Naive thymus-derived CD8-positive, alpha-beta T cell (primary cell): ENCODE data around the gene TAF8. TPM values are rescaled to one million over a fixed set of nuclear protein-coding genes. Genes with fewer than 3 reads are reported as not detected.

Source experiments
- ATAC-seq, 2 donors: fragments of 150-1000 bp; cut with Tn5 transposase in 1 of 2; sonication (Bioruptor Pico), chemical (Tn5 transposase) in 1 of 2; 1 replicate in 1 of 2; 2 replicates in 1 of 2; pipeline ENCODE4 v1.10.0; 2021; ENCODE audit warnings: mild to moderate bottlenecking in 2 of 2, moderate library complexity in 2 of 2
- POLR2A ChIA-PET: fragments of 350-600 bp; sonication (Branson Sonifier 250); formaldehyde crosslinking; loops from one replicate; lab custom pipeline; 2021; ENCODE audit warnings: antibody characterized with exemption; lab: Charles Lee
- DNase-seq, 10 donors: peaks; one replicate each; pipeline versions ENCODE4 v3.0.0 to v3.0.0-alpha.2; 2020 to 2022
- H3K27ac Mint-ChIP-seq, 10 donors: one replicate each; pipeline ENCODE4 v1.8.0; 2020 to 2022; ENCODE audit warnings: mild to moderate bottlenecking in 10 of 10, mixed read lengths in 10 of 10, moderate library complexity in 4 of 10, inconsistent platforms in 1 of 10
- H3K27me3 Mint-ChIP-seq, 5 donors: one replicate each; pipeline ENCODE4 v1.8.0; 2021 to 2022; ENCODE audit warnings: mixed read lengths in 5 of 5
- H3K36me3 Mint-ChIP-seq, 3 donors: one replicate each; pipeline ENCODE4 v1.8.0; 2020 to 2022; ENCODE audit warnings: mixed read lengths in 3 of 3, mild to moderate bottlenecking in 2 of 3, inconsistent platforms in 1 of 3
- H3K4me1 Mint-ChIP-seq, 4 donors: one replicate each; pipeline ENCODE4 v1.8.0; 2021 to 2022; ENCODE audit warnings: mixed read lengths in 4 of 4
- H3K4me3 Mint-ChIP-seq, 10 donors: one replicate each; pipeline ENCODE4 v1.8.0; 2020 to 2022; ENCODE audit warnings: mild to moderate bottlenecking in 10 of 10, mixed read lengths in 10 of 10, moderate library complexity in 6 of 10, inconsistent platforms in 1 of 10
- H3K9me3 Mint-ChIP-seq, 9 donors: one replicate each; pipeline ENCODE4 v1.8.0; 2020 to 2022; ENCODE audit warnings: mixed read lengths in 9 of 9, mild to moderate bottlenecking in 3 of 9, inconsistent platforms in 1 of 9, moderate library complexity in 1 of 9
- polyA plus RNA-seq, 3 donors: library from polyadenylated mRNA; unstranded; fragments of 300-500 nt; fragmentation: Illumina TruSeq; gene quantifications; one replicate each; pipeline ENCODE4 v1.2.3, GENCODE V29; 2021
- total RNA-seq, 8 experiments: library from RNA in 2 of 8; stranded (reverse) in 2 of 8; gene quantifications; one replicate each; pipeline ENCODE4 v1.2.3 and lab custom pipeline; 2021 to 2026

The TAF8 gene
- total and polyA plus RNA-seq, 5 experiments from 2014 or later, result 24.4 to 73.8 (median 36.8) TPM

DNA sequence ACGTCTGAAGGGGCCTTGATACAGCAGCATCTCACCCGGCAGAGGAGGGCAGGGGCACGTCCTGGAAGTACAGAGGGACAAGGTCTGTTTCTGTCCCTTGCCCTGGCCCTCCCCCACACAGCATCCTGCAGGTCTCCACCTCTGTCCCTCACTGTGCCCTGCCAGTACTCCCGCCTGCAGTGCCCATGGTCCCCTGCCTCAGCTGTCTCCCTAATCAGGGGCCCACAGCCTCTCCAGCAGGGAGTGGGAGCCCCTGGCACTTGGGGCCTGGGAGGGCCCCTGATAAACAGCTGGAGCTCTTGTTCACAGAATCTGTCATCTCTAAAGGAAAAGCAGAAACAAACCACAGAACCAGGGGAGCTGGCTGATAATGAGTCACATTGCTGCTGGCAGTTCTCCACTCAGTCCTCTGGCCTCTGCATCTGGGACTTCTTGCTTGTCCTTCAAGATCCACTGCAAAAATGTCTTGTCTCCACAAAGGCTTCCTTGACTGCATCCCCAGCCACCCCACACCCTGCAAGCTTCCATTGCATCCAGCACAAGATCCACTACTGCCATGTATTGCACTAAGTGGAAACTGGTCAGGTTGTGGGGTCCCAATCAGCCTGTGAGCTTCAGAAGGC lies 33.2 kb upstream of the TAF8 start:
- Mint-ChIP-seq H3K36me3 (peaks cover 0 to 76% (median 22%) of the 10 kb centered on the region in 3 donors), H3K4me3 (peak overlapping the region in 9 of 10 donors; percentile 36 to 81 (median 50)), H3K27ac (peak overlapping the region; percentile 81 to 99 (median 86)), H3K9me3 (no peaks in the 10 kb centered on the region), H3K27me3 (no peaks in the 10 kb centered on the region), H3K4me1 (peaks cover 34 to 80% (median 66%) of the 10 kb centered on the region in 4 donors)
- POLR2A ChIA-PET, result interaction anchor here (0.9 to 1.6 kb wide), 4 partner anchors 9 to 24 kb away, joined by 3 to 7 read pairs (median 3); no protein-coding TSS in a partner anchor
- ATAC-seq (peak; percentile 21 to 41), DNase-seq (no peak)

GRCh38 chr6:42020967-42021366 lies 29.4 kb upstream of the TAF8 start:
- peak overlapping the region; percentile 91 to 99 (median 98) for H3K27ac Mint-ChIP-seq
- peaks cover 40 to 95% (median 79%) of the 10 kb centered on the region in 4 donors for H3K4me1 Mint-ChIP-seq
- no peak for DNase-seq
- peaks cover 0 to 78% (median 10%) of the 10 kb centered on the region in 3 donors for H3K36me3 Mint-ChIP-seq
- POLR2A ChIA-PET, result interaction anchor here (0.9 to 3.2 kb wide), 5 partner anchors 9 to 27 kb away, joined by 3 to 42 read pairs (median 3); partner anchors contain the start of gene TAF8
- peak overlapping the region in 9 of 10 donors; percentile 34 to 91 (median 80) for H3K4me3 Mint-ChIP-seq
- H3K27me3 Mint-ChIP-seq, result no peaks in the 10 kb centered on the region
- no peaks in the 10 kb centered on the region for H3K9me3 Mint-ChIP-seq
- ATAC-seq, result no peak

- Mint-ChIP-seq H3K4me3 (peak overlapping the region; percentile 66 to 91 (median 85)), H3K4me1 (peaks cover 45 to 96% (median 82%) of the 10 kb centered on the region in 4 donors), H3K27me3 (no peaks in the 10 kb centered on the region), H3K36me3 (peaks cover 0 to 78% (median 16%) of the 10 kb centered on the region in 3 donors), H3K9me3 (no peaks in the 10 kb centered on the region), H3K27ac (peak overlapping the region; percentile 93 to 99 (median 98))
- peak; percentile 80 to 92 for ATAC-seq
- POLR2A ChIA-PET, result interaction anchor here (0.6 to 3.2 kb wide), 11 partner anchors 9 to 152 kb away, joined by 3 to 42 read pairs (median 3); partner anchors contain the start of gene TAF8
- DNase-seq, result peak; percentile 63 to 92 (median 82)
Measured at GRCh38 chr6:42021847-42022754, 28.2 kb upstream of the TAF8 start.

GRCh38 chr6:42022755-42023384 lies 27.5 kb upstream of the TAF8 start:
- Mint-ChIP-seq H3K27me3 (no peaks in the 10 kb centered on the region), H3K4me3 (peak overlapping the region; percentile 66 to 91 (median 85)), H3K27ac (peak overlapping the region; percentile 93 to 99 (median 98)), H3K4me1 (peaks cover 43 to 96% (median 84%) of the 10 kb centered on the region in 4 donors), H3K9me3 (no peaks in the 10 kb centered on the region), H3K36me3 (peaks cover 4 to 81% (median 16%) of the 10 kb centered on the region in 3 donors)
- DNase-seq (no peak), ATAC-seq (peak in 1 of 2 donors; percentile 4)
- POLR2A ChIA-PET, result interaction anchor here (0.6 to 3.2 kb wide), 8 partner anchors 8 to 153 kb away, joined by 3 to 42 read pairs (median 4); partner anchors contain the start of gene TAF8

DNA sequence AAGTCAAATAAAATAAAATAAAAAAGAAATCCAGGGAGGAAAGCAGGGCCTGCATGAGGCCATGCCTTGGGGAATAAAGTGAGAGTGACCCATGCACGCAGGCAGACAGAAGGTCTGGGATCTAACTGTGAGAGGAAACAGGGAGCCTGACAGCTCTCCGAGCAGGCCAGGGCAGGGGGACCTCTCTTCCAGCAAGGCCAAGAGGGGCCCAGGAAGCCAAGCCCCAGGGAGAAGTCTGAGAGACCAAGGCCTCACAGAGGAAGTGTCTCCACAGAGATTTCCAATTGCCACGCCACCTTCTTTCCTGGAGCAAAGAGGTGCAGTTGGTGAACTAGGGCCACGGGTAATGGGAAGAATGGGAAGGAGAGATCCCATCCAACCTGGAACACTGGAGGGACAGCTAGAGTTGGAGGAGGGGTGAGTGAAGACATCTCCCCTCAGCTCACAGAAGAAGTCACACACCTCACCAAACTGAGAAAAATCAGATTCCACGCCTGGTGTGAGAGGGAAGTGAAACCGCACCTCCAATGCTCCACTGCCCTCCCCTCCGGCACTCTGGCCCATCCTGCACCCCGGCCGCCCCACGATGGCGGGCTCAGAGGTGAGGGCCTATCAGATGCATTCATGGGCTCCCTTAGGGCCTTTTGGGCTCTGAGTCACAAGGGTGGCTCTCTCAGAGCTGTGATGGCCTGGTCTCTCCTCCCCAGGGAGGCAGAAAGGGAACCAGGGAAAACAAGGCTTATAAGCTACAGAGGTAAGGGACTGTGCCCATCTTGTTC lies 25.1 kb upstream of the TAF8 start:
- peak in 1 of 2 donors; percentile 19 for ATAC-seq
- DNase-seq, result peak in 1 of 10 donors; percentile 50
- POLR2A ChIA-PET, result interaction anchor here (0.8 to 1.7 kb wide), 6 partner anchors 10 to 22 kb away, joined by 3 to 14 read pairs (median 4); no protein-coding TSS in a partner anchor
- Mint-ChIP-seq H3K4me1 (peaks cover 54 to 100% (median 98%) of the 10 kb centered on the region in 4 donors), H3K27ac (peak overlapping the region; percentile 90 to 99 (median 96)), H3K9me3 (no peaks in the 10 kb centered on the region), H3K36me3 (peaks cover 4 to 87% (median 22%) of the 10 kb centered on the region in 3 donors), H3K4me3 (peak overlapping the region; percentile 19 to 86 (median 64)), H3K27me3 (no peaks in the 10 kb centered on the region)

GRCh38 chr6:42025845-42026243 lies 24.5 kb upstream of the TAF8 start:
- Mint-ChIP-seq H3K27ac (peak overlapping the region; percentile 89 to 99 (median 94)), H3K4me1 (peaks cover 56 to 100% (median 98%) of the 10 kb centered on the region in 4 donors), H3K36me3 (peaks cover 4 to 87% (median 23%) of the 10 kb centered on the region in 3 donors), H3K4me3 (peak overlapping the region; percentile 19 to 86 (median 64)), H3K9me3 (no peaks in the 10 kb centered on the region), H3K27me3 (no peaks in the 10 kb centered on the region)
- DNase-seq (no peak), ATAC-seq (no peak)
- POLR2A ChIA-PET, result interaction anchor here (0.8 to 1.7 kb wide), 4 partner anchors 15 to 22 kb away, joined by 3 to 14 read pairs (median 4); no protein-coding TSS in a partner anchor

GRCh38 chr6:42026540-42026939 lies 23.8 kb upstream of the TAF8 start:
- ATAC-seq (no peak), DNase-seq (no peak)
- H3K27ac Mint-ChIP-seq, result peak overlapping the region; percentile 89 to 99 (median 94)
- POLR2A ChIA-PET, result interaction anchor here (0.6 to 2.9 kb wide), 5 partner anchors 10 to 823 kb away, joined by 3 to 17 read pairs (median 4); no protein-coding TSS in a partner anchor
- H3K27me3 Mint-ChIP-seq, result no peaks in the 10 kb centered on the region
- H3K9me3 Mint-ChIP-seq, result no peaks in the 10 kb centered on the region
- H3K4me1 Mint-ChIP-seq, result peaks cover 55 to 100% (median 98%) of the 10 kb centered on the region in 4 donors
- peak overlapping the region; percentile 16 to 86 (median 60) for H3K4me3 Mint-ChIP-seq
- H3K36me3 Mint-ChIP-seq, result peaks cover 4 to 88% (median 21%) of the 10 kb centered on the region in 3 donors

GRCh38 chr6:42028234-42029061 lies 21.9 kb upstream of the TAF8 start:
- ATAC-seq (no peak), DNase-seq (no peak)
- POLR2A ChIA-PET, result interaction anchor here (0.8 to 2.9 kb wide), 6 partner anchors 11 to 88 kb away, joined by 3 to 17 read pairs (median 7); no protein-coding TSS in a partner anchor
- Mint-ChIP-seq H3K9me3 (no peaks in the 10 kb centered on the region), H3K27me3 (no peaks in the 10 kb centered on the region), H3K4me1 (peaks cover 55 to 98% (median 96%) of the 10 kb centered on the region in 4 donors), H3K4me3 (peak overlapping the region; percentile 61 to 86 (median 80)), H3K36me3 (peaks cover 4 to 93% (median 27%) of the 10 kb centered on the region in 3 donors), H3K27ac (peak overlapping the region; percentile 90 to 99 (median 96))

DNA sequence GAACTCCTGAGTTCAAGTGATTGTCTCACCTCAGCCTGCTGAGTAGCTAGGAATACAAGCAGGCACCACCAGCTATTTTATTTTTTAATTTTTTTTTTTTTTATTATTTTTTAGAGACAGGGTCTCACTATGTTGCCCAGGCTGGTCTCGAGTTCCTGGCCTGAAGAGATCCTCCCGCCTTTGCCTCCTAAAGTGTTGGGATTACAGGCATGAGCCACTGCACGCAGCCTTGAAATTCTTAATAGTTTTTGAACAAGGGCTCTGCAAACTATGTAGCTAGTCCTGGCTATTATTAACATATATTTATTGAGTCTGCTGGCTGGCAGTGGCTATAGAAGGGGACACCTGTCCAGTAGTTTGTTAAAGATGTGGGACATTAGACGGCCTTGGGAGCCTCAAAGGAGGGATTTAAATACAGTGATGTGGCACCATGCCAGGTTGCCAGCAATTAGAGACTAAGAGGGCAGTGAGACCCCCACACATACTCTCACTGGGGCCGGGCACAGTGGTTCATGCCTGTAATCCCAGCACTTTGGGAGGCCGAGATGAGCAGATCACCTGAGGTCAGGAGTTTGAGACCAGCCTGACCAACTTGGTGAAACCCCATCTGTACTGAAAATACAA lies 21.1 kb upstream of the TAF8 start:
- Mint-ChIP-seq H3K36me3 (peaks cover 4 to 90% (median 27%) of the 10 kb centered on the region in 3 donors), H3K9me3 (no peaks in the 10 kb centered on the region), H3K27me3 (no peaks in the 10 kb centered on the region), H3K27ac (peak overlapping the region in 9 of 10 donors; percentile 37 to 99 (median 95)), H3K4me3 (peak overlapping the region; percentile 61 to 89 (median 80)), H3K4me1 (peaks cover 52 to 92% (median 90%) of the 10 kb centered on the region in 4 donors)
- DNase-seq, result no peak
- POLR2A ChIA-PET, result interaction anchor here (0.8 to 2.9 kb wide), 8 partner anchors 11 to 89 kb away, joined by 3 to 17 read pairs (median 6); no protein-coding TSS in a partner anchor
- no peak for ATAC-seq

DNA sequence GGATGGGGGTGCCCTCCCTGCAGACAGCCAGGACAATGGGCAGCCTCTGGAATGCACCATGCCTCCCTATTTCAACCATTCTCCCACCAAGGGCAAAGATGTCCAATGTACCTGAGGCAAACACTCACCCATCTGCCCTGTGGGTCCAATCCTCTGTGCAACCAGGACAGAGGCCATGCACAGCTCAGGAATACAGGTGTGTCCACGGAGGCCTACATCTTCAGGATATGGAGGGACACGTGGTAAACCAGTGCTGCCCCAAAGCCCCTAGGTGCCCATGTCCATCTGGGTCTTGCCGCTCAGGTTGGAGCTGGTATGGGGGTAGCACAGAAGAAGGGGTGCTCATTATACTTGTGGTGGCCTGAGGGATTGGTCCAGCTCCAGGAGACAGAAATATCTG lies 20.4 kb upstream of the TAF8 start:
- Mint-ChIP-seq H3K4me1 (peaks cover 53 to 91% (median 88%) of the 10 kb centered on the region in 4 donors), H3K36me3 (peaks cover 4 to 89% (median 27%) of the 10 kb centered on the region in 3 donors), H3K27ac (peak overlapping the region; percentile 80 to 99 (median 90)), H3K9me3 (no peaks in the 10 kb centered on the region), H3K27me3 (no peaks in the 10 kb centered on the region), H3K4me3 (peak overlapping the region in 9 of 10 donors; percentile 25 to 89 (median 72))
- POLR2A ChIA-PET, result interaction anchor here (1.4 to 2.9 kb wide), 4 partner anchors 13 to 89 kb away, joined by 5 to 7 read pairs (median 6); no protein-coding TSS in a partner anchor
- DNase-seq (no peak), ATAC-seq (no peak)
